ENCODE results near the gene COQ10A. TPM values are rescaled to one million over a fixed set of nuclear protein-coding genes. Genes with fewer than 3 reads are reported as not detected.

COQ10A gene
- total RNA-seq, 1 experiment from 2014 or later, result 26.1 TPM

DNA sequence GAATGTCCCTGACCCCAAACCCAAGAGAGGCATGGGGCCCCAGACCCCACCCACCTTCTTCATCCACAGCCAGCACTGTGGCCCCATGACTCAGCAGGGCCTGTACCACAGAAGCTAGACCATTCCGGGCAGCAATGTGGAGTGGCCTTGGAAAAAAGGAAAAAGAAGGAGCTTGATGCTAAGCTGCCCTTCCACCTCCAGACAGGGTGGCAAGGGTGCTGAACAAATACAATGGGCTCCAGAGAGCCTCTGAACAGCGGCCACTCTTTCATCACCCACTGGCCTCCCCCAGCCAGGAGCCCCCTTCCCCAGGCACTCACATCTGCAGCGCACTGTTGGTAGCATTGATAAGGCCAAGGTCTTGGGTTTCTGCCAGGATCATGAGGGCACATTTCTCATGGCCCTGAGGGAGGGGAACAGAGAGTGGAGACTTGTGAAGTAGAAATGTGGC is 23.0 kb upstream of the COQ10A start:
- Mint-ChIP-seq H3K27ac (no peak overlapping the region), H3K36me3 (ENCODE audit: insufficient read depth in 1 of 3, low read depth in 3 of 3) (peaks cover 57 to 84% (median 82%) of the 10 kb centered on the region in 3 experiments), H3K27me3 (ENCODE audit: low read depth) (no peaks in the 10 kb centered on the region), H3K4me1 (no peaks in the 10 kb centered on the region), H3K9me3 (no peaks in the 10 kb centered on the region), H3K4me3 (no peak overlapping the region)
- H3K9ac ChIP-seq (ENCODE audit: extremely low read depth, insufficient read length, low read length), result no peak overlapping the region
- H2BK15ac ChIP-seq (ENCODE audit: low read depth, low read length), result no peak overlapping the region
- H3T11ph ChIP-seq (ENCODE audit: low read length), result no peak overlapping the region
- no peak overlapping the region for H3K23ac ChIP-seq (ENCODE audit: insufficient read length, low read depth, low read length)
- TF ChIP-seq, protein P1, sequence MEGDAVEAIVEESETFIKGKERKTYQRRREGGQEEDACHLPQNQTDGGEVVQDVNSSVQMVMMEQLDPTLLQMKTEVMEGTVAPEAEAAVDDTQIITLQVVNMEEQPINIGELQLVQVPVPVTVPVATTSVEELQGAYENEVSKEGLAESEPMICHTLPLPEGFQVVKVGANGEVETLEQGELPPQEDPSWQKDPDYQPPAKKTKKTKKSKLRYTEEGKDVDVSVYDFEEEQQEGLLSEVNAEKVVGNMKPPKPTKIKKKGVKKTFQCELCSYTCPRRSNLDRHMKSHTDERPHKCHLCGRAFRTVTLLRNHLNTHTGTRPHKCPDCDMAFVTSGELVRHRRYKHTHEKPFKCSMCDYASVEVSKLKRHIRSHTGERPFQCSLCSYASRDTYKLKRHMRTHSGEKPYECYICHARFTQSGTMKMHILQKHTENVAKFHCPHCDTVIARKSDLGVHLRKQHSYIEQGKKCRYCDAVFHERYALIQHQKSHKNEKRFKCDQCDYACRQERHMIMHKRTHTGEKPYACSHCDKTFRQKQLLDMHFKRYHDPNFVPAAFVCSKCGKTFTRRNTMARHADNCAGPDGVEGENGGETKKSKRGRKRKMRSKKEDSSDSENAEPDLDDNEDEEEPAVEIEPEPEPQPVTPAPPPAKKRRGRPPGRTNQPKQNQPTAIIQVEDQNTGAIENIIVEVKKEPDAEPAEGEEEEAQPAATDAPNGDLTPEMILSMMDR (conservative IDR thresholded peaks at IDR 0.05), result no peak
- no peaks in the 10 kb centered on the region for H3K4me1 ChIP-seq (ENCODE audit: insufficient read depth, low read length)
- no peaks in the 10 kb centered on the region for H3K23me2 ChIP-seq (ENCODE audit: insufficient read length, low read depth, low read length, poor library complexity, severe bottlenecking)
- no peak overlapping the region for H2BK12ac ChIP-seq (ENCODE audit: insufficient read length, low read depth, low read length)
- no peak overlapping the region for H2AK5ac ChIP-seq (ENCODE audit: insufficient read length, low read length)
- no peaks in the 10 kb centered on the region for H3K27me3 ChIP-seq (ENCODE audit: insufficient read depth, low read length)
- no CpG with 5 or more reads among the region's 3 CpGs for WGBS (ENCODE audit: extremely low coverage, insufficient read length, low lambda C conversion rate)
- no peaks in the 10 kb centered on the region for H4K20me1 ChIP-seq (ENCODE audit: control insufficient read depth, insufficient read depth, insufficient read length)
- no peak overlapping the region for H2BK20ac ChIP-seq (ENCODE audit: low read depth, low read length, poor library complexity, severe bottlenecking)
- H3K4ac ChIP-seq (ENCODE audit: low read depth, low read length), result no peak overlapping the region
- H2AFZ ChIP-seq (ENCODE audit: low read length), result no peak overlapping the region
- H3K4me2 ChIP-seq (ENCODE audit: insufficient read depth, insufficient read length, low read length), result no peak overlapping the region
- H3K14ac ChIP-seq (ENCODE audit: insufficient read depth, low read length), result no peak overlapping the region
- H3K9me3 ChIP-seq (ENCODE audit: control insufficient read depth, low read depth, low read length), result no peaks in the 10 kb centered on the region
- H3K27ac ChIP-seq (ENCODE audit: insufficient read length, low read depth, low read length), result no peak overlapping the region
- H3K18ac ChIP-seq (ENCODE audit: insufficient read length, low read depth, low read length), result no peak overlapping the region
- no peak overlapping the region for H4K91ac ChIP-seq (ENCODE audit: insufficient read length, low read depth, low read length)
- no peak overlapping the region for H4K8ac ChIP-seq (replicated peaks; ENCODE audit: insufficient read length, low read depth, low read length)
- H3K79me2 ChIP-seq (ENCODE audit: insufficient read depth, low read length), result no peaks in the 10 kb centered on the region
- no peaks in the 10 kb centered on the region for H3K79me1 ChIP-seq (ENCODE audit: insufficient read depth, low read depth, low read length, poor library complexity, severe bottlenecking)
- H3K56ac ChIP-seq (ENCODE audit: insufficient read length, low read depth, low read length), result no peak overlapping the region
- no peak overlapping the region for H2BK120ac ChIP-seq (ENCODE audit: low read depth, low read length, poor library complexity, severe bottlenecking)
- no peak for DNase-seq
- H4K5ac ChIP-seq (ENCODE audit: insufficient read length, low read depth, low read length), result no peak overlapping the region
- no peak overlapping the region for H2BK5ac ChIP-seq (ENCODE audit: insufficient read length, low read length)
